H1 (cell line): Measurements from ENCODE around the gene PCDHGB1. TPM values are rescaled to one million over a fixed set of nuclear protein-coding genes. Genes with fewer than 3 reads are reported as not detected.

Experiments
- BCL11A ChIP-seq, 2 experiments: IDR thresholded peaks; one replicate each; pipeline ENCODE4 v1.6.1; 2011; ENCODE audit warnings: low read depth in 2 of 2, low read length in 2 of 2, mild to moderate bottlenecking in 2 of 2
- CREB1 ChIP-seq: IDR thresholded peaks from 2 replicates; pipeline ENCODE4 v1.6.1; 2012; ENCODE audit warnings: inconsistent platforms
- JUND ChIP-seq: IDR thresholded peaks from 2 replicates; pipeline ENCODE4 v1.6.1; 2011; ENCODE audit warnings: mild to moderate bottlenecking, improper control_type of control experiment, low read length
- SIN3A ChIP-seq, 2 experiments: IDR thresholded peaks in 1 of 2; conservative IDR thresholded peaks in 1 of 2; 2 replicates each; pipeline ENCODE4 v1.6.1; 2011 to 2012; ENCODE audit warnings: low read length in 2 of 2, improper control_type of control experiment in 1 of 2, low read depth in 1 of 2, mild to moderate bottlenecking in 1 of 2
- TBP ChIP-seq: IDR thresholded peaks from 2 replicates; pipeline ENCODE4 v1.6.1; 2011; ENCODE audit warnings: low read depth, low read length, improper control_type of control experiment
- polyA plus RNA-seq, 7 experiments: library from polyadenylated mRNA; depleted of rRNA in 3 of 7; stranded (reverse) in 5 of 7; unstranded in 2 of 7; fragments of >200 nt in 5 of 7; fragments of 200-250 nt in 2 of 7; gene quantifications; 1 replicate in 5 of 7; 2 replicates in 1 of 7; 4 replicates in 1 of 7; pipeline versions ENCODE4 v1.2.1 to v1.2.3, GENCODE V29; 2011 to 2013; ENCODE audit warnings: missing spikeins in 2 of 7, mixed read lengths in 2 of 7
- total RNA-seq: library from RNA; stranded (reverse); fragmentation: NEBNext Ultra II Directional; extraction: Animal tissue kit (Norgen Biotek cat#: 25700); gene quantifications from 2 replicates; pipeline ENCODE4 v1.2.1, GENCODE V29; 2021

PCDHGB1 gene
- total and polyA plus RNA-seq, 2 of the 8 experiments (the other 6 are each of a cell fraction or from before 2014, with no cell fraction given) = 1.3 to 2.8 TPM

GRCh38 chr5:141382469-141383294 is 32.8 kb downstream of the PCDHGB1 start, which contains the start of gene PCDHGA7 (continued):
- TF ChIP-seq SIN3A (conservative IDR thresholded peaks at IDR 0.05 in 1 of 2, IDR thresholded peaks at IDR 0.05 in 1 of 2; ENCODE audit: low read depth in 1 of 2, low read length in 2 of 2) = no peak
- no peak for TF ChIP-seq TBP
- TF ChIP-seq BCL11A (IDR thresholded peaks at IDR 0.05; ENCODE audit: low read depth in 2 of 2, low read length in 2 of 2) = no peak
- TF ChIP-seq JUND = no peak
- TF ChIP-seq CREB1 = no peak
